NT2/D1 (cell line): ENCODE results near the gene CORO1A.

ENCODE experiments used
- SUZ12 ChIP-seq: IDR thresholded peaks from 2 replicates; pipeline ENCODE4 v1.6.1; 2011; ENCODE audit not compliant: insufficient read length, insufficient read depth; ENCODE audit errors: extremely low read depth
- YY1 ChIP-seq: IDR thresholded peaks from 2 replicates; pipeline ENCODE4 v1.6.1; 2011; ENCODE audit not compliant: insufficient read length, insufficient read depth
- ZNF274 ChIP-seq: IDR thresholded peaks from 2 replicates; pipeline ENCODE4 v1.6.1; 2011; ENCODE audit warnings: mild to moderate bottlenecking, low read depth, low read length

- TF ChIP-seq ZNF274 (no peak), YY1 (no peak), SUZ12 (no peak)
These were observed 891 bp downstream of the CORO1A start for GRCh38 chr16:30184096-30184890.
